KMS-11 (cell line): Measurements from ENCODE around the gene CDH4.
"Not testable (repeated sequence)": the region's sequence is repeated elsewhere in the genome, so short reads cannot be mapped to it uniquely, and the experiment has no call there.

Source experiments
- H2AFZ ChIP-seq: fragments of 200-600 bp; sonication (generic); 2 replicates; pipeline ENCODE4 v1.6.1; 2016; ENCODE audit warnings: antibody characterized with exemption, mixed run types, low read depth
- H3K27ac ChIP-seq: fragments of 200-600 bp; sonication (generic); 2 replicates; pipeline ENCODE4 v1.6.1; 2016; ENCODE audit warnings: mild to moderate bottlenecking, mixed run types
- H3K27me3 ChIP-seq: fragments of 200-600 bp; sonication (generic); 2 replicates; pipeline ENCODE4 v1.6.1; 2017; ENCODE audit warnings: mild to moderate bottlenecking, low read depth, mixed run types, moderate library complexity; ENCODE audit not compliant: insufficient read depth
- H3K36me3 ChIP-seq: fragments of 200-600 bp; sonication (generic); 2 replicates; pipeline ENCODE4 v1.6.1; 2017; ENCODE audit warnings: mild to moderate bottlenecking, mixed run types; ENCODE audit not compliant: insufficient read depth
- H3K4me1 ChIP-seq: fragments of 200-600 bp; sonication (generic); 2 replicates; pipeline ENCODE4 v1.6.1; 2016; ENCODE audit warnings: mild to moderate bottlenecking, low read depth, mixed run types; ENCODE audit not compliant: poor library complexity, severe bottlenecking
- H3K4me2 ChIP-seq: fragments of 200-600 bp; sonication (generic); 2 replicates; pipeline ENCODE4 v1.7.0; 2016; ENCODE audit warnings: mild to moderate bottlenecking, mixed run types
- H3K4me3 ChIP-seq: fragments of 200-600 bp; sonication (generic); IDR thresholded peaks from 2 replicates; pipeline ENCODE4 v1.6.1; 2017; ENCODE audit warnings: low read depth, low read length, mixed read lengths; ENCODE audit not compliant: insufficient read depth
- H3K79me2 ChIP-seq: fragments of 200-600 bp; sonication (generic); 2 replicates; pipeline ENCODE4 v1.6.1; 2016; ENCODE audit warnings: low read depth, mixed run types; ENCODE audit not compliant: insufficient read depth
- H3K9ac ChIP-seq: fragments of 200-600 bp; sonication (generic); 2 replicates; pipeline ENCODE4 v1.6.1; 2016; ENCODE audit warnings: mild to moderate bottlenecking, mixed run types
- H4K20me1 ChIP-seq: fragments of 200-600 bp; sonication (generic); 2 replicates; pipeline ENCODE4 v1.6.1; 2016; ENCODE audit warnings: mild to moderate bottlenecking, mixed run types; ENCODE audit not compliant: insufficient read depth
- CTCF ChIP-seq: fragments of 200-600 bp; sonication (generic); conservative IDR thresholded peaks from 2 replicates; pipeline ENCODE4 v1.6.1; 2017; ENCODE audit warnings: low read depth, mild to moderate bottlenecking, antibody characterized with exemption, low read length, moderate library complexity, mixed read lengths

CDH4 gene

GRCh38 chr20:61982191-61982950, 730.3 kb downstream of the CDH4 start:
- Histone ChIP-seq H3K4me3 (no peak overlapping the region), H3K27ac (no peak overlapping the region), H3K4me1 (no peaks in the 10 kb centered on the region), H3K4me2 (no peak overlapping the region), H4K20me1 (no peaks in the 10 kb centered on the region), H3K36me3 (peaks cover 3% of the 10 kb centered on the region; the same call in 1 of the 2 replicates), H3K79me2 (no peaks in the 10 kb centered on the region), H3K27me3 (no peaks in the 10 kb centered on the region), H3K9ac (no peak overlapping the region), H2AFZ (no peak overlapping the region)
- no peak for TF ChIP-seq CTCF

GRCh38 chr20:61982951-61983315, 730.9 kb downstream of the CDH4 start:
- Histone ChIP-seq H4K20me1 (no peaks in the 10 kb centered on the region), H3K4me3 (no peak overlapping the region), H3K36me3 (peaks cover 3% of the 10 kb centered on the region; the same call in 1 of the 2 replicates), H3K27me3 (no peaks in the 10 kb centered on the region), H3K9ac (no peak overlapping the region), H3K27ac (no peak overlapping the region), H2AFZ (no peak overlapping the region), H3K4me1 (no peaks in the 10 kb centered on the region), H3K79me2 (no peaks in the 10 kb centered on the region), H3K4me2 (no peak overlapping the region)
- no peak for TF ChIP-seq CTCF

- peaks cover 3% of the 10 kb centered on the region; the same call in 1 of the 2 replicates for H3K36me3 ChIP-seq
- H3K79me2 ChIP-seq, result no peaks in the 10 kb centered on the region
- no peak overlapping the region for H3K27ac ChIP-seq
- H3K4me2 ChIP-seq, result no peak overlapping the region
- H3K27me3 ChIP-seq, result no peaks in the 10 kb centered on the region
- H4K20me1 ChIP-seq, result no peaks in the 10 kb centered on the region
- no peak overlapping the region for H2AFZ ChIP-seq
- no peak overlapping the region for H3K4me3 ChIP-seq
- TF ChIP-seq CTCF, result no peak
- H3K9ac ChIP-seq, result no peak overlapping the region
- H3K4me1 ChIP-seq, result no peaks in the 10 kb centered on the region
Observed at GRCh38 chr20:61983965-61984364, 731.9 kb downstream of the CDH4 start.

GRCh38 chr20:61984431-61984830, 732.4 kb downstream of the CDH4 start:
- not testable (repeated sequence) for H3K27me3 ChIP-seq, H4K20me1 ChIP-seq, H3K36me3 ChIP-seq, H3K9ac ChIP-seq, H3K4me3 ChIP-seq, H2AFZ ChIP-seq, H3K79me2 ChIP-seq, H3K27ac ChIP-seq, H3K4me2 ChIP-seq, H3K4me1 ChIP-seq

GRCh38 chr20:61985096-61985495, 733.0 kb downstream of the CDH4 start:
- Histone ChIP-seq H3K36me3 (peaks cover 3% of the 10 kb centered on the region; the same call in 1 of the 2 replicates), H3K9ac (no peak overlapping the region), H3K4me2 (no peak overlapping the region), H3K79me2 (no peaks in the 10 kb centered on the region), H4K20me1 (no peaks in the 10 kb centered on the region), H3K27me3 (no peaks in the 10 kb centered on the region), H3K4me1 (no peaks in the 10 kb centered on the region), H3K27ac (no peak overlapping the region), H2AFZ (no peak overlapping the region), H3K4me3 (no peak overlapping the region)
- no peak for TF ChIP-seq CTCF
